GM21515 (cell line): ENCODE results near the gene CCSER2.
"Not testable (repeated sequence)": the region's sequence is repeated elsewhere in the genome, so short reads cannot be mapped to it uniquely, and the experiment has no call there.

ENCODE experiments used
- ATAC-seq: cut with Tn5 transposase; IDR thresholded peaks from one replicate; pipeline ENCODE4 v1.9.1; 2021; ENCODE audit not compliant: unreplicated experiment

CCSER2 gene

DNA sequence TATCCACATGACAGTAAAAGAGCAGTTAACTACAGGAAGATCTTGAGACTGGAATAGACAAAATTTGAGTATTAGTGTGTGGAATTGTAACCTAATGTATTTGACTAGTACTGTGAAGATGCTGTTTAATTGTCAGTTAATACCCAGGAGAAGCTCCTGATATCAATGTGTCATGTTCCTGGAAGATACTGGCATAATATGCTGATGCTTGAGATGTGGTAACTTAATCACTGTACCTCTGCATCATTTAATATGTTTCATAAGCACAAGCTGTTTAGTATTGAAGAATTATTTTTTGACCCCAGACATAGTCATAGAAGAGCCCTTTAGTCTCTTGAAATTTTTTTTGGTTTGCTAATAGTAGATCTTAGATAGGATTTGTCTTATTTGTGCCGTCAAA lies 15.4 kb downstream of the CCSER2 start:
- ATAC-seq: no peak

DNA sequence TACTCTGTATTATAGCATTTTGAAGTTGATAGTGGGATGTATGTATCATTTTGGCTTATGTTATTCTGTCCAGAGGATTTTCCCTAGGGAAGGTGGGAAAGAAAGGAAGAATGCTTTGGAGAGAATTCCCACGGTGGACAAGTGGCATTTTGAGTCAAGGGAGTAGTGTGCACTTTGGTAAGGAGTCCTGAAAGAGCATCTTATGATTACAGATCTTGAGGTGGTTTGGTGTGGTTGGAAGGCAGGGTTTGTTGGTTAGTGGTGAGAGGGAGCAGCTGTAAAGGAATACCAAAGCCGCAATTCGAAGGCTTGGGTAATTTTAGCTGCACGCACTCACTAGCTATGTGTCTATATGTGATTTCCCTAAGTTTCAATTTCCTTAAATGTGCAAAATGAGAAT lies 16.1 kb downstream of the CCSER2 start:
- ATAC-seq: no peak

DNA sequence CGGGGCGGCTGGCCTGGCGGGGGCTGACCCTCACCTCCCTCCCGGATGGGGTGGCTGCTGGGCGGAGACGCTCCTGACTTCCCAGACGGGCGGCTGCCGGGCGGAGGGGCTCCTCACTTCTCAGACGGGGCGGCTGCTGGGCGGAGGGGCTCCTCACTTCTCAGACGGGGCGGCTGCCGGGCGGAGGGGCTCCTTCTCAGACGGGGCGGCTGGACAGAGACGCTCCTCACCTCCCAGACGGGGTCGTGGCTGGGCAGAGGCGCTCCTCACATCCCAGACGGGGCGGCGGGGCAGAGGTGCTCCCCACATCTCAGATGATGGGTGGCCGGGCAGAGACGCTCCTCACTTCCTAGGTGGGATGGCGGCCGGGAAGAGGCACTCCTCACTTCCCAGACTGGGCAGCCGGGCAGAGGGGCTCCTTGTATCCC lies 19.2 kb downstream of the CCSER2 start:
- not testable (repeated sequence) for ATAC-seq

- no peak for ATAC-seq
These were observed 20.1 kb downstream of the CCSER2 start for GRCh38 chr10:84348447-84348846.

GRCh38 chr10:84348860-84349259 lies 20.5 kb downstream of the CCSER2 start:
- ATAC-seq: no peak

GRCh38 chr10:84352251-84352842 lies 24.0 kb downstream of the CCSER2 start:
- ATAC-seq: peak; percentile 96

DNA sequence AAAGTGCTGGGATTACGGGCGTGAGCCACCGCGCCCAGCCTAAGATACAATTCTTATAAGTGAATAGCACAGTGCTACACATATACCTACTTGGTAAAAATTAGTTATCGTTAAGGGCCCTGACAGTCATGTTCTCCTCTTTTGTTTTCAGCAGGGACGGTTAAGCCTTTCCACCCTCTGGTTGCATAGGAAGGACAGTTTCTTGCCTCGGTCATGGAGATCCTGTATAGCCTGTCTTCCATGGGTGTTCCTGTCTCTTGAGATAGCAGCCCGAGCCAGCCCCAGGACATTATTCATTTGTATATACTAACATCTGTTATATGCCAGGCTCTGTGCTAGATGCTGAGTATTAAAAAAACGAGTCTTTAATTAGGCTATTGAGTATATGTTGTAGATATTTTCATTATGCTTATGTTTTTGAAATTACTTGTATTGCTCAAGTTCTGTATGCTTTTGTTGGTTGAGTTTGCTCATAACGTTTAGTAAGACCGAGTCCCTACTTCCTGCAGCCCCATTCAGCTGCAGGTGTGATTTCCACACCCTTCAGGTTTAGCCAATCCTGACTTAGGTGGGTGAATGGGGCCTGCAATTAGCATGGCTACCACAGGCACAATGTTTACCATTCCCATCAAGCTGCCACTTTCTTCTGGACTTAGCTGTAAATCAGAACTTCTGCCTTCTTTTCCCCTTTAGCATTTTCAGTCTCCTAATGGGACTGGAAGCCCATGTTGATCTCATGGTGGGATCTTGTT lies 24.8 kb downstream of the CCSER2 start:
- no peak for ATAC-seq

DNA sequence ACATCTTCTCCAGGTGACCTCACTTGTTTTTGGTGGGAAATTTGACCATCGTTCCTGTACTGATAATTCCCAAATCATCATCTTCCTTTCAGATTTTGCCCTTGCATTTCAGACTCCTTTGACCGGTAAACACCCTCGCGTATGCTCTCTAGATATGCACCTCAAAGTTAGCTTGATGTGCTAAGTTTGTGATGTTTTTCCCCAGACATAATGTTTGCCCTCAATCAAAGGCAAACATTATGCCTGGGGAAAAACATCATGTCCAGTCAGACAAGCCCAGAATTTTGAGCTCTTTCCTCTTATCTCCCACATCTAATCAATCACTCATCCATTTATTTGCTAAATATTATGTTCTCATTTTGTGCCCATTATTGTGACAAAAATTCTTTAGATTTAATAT lies 26.2 kb downstream of the CCSER2 start:
- no peak for ATAC-seq

- no peak for ATAC-seq
These were observed 26.7 kb downstream of the CCSER2 start for GRCh38 chr10:84355106-84355505.

- no peak for ATAC-seq
These were observed 28.5 kb downstream of the CCSER2 start for GRCh38 chr10:84356928-84357327.

DNA sequence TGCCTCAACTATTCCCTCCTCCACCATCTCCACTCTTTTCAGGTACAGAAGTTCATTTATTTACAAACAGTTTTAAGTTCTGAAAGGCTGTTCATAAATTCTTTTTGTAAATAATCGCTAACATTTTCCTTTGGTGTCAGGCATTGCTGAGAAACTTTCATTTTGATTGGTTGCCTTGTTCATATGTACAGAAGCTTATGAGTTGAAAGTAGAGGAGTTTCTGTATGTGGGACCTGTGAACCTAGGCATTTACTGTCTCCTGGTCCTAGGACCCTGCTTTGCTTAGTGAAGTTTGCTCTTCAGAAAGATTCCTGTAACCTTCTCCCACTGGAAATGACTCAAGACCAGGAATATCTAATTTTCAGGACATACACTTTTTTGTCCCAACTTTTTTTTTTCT lies 30.4 kb downstream of the CCSER2 start:
- ATAC-seq: no peak

- no peak for ATAC-seq
These were observed 32.4 kb downstream of the CCSER2 start for GRCh38 chr10:84360637-84361365.

GRCh38 chr10:84365335-84365881 lies 37.0 kb downstream of the CCSER2 start:
- ATAC-seq: no peak

DNA sequence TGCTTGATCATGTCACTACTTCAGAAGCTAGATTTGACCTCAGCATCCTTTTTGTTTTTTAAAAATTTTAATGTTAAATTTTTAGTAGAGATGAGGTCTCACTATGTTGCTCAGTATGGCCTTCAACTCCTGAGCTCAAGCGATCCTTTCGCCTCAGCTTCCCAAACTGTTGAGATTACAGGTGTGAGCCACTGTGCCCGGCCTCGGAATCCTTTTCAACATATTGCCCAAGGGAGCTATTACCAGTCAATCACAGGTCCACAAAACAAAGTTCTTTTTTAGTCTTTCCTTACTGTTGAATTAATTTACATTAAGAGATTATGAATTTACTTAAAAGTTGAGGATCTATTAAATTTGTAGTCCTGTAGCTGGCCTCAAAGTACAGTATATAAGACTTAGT lies 37.7 kb downstream of the CCSER2 start:
- ATAC-seq: no peak

GRCh38 chr10:84367256-84367655 lies 38.9 kb downstream of the CCSER2 start:
- no peak for ATAC-seq

GRCh38 chr10:84368828-84369227 lies 40.4 kb downstream of the CCSER2 start:
- ATAC-seq: no peak

DNA sequence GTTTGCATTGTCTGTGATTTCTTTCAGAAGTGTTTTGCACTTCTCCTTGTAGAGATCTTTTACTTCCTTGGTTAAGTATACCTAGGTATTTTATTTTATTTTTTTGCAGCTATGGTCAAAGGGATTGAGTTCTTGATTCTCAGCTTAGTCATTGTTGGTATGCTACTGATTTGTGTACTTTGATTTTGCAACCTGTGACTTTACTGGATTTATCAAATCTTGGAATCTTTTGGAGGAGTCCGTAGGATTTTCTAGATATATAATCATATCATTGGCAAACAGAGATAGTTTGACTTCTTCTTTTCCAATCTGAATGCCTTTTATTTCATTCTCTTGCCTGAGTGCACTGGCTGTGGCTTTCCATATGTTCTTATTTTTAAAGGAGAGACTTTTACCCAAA lies 41.9 kb downstream of the CCSER2 start:
- ATAC-seq: no peak

DNA sequence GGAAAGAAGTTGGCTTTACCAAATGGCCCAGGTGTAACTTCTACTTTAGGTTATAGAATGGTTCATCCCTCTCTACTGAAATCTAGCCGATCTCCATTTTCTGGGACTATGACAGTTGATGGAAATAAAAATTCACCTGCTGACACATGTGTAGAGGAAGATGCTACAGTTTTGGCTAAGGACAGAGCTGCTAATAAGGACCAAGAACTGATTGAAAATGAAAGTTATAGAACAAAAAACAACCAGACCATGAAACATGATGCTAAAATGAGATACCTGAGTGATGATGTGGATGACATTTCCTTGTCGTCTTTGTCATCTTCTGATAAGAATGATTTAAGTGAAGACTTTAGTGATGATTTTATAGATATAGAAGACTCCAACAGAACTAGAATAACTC lies 43.6 kb downstream of the CCSER2 start:
- no peak for ATAC-seq

- no peak for ATAC-seq
These were observed 44.6 kb downstream of the CCSER2 start for GRCh38 chr10:84373000-84373399.

DNA sequence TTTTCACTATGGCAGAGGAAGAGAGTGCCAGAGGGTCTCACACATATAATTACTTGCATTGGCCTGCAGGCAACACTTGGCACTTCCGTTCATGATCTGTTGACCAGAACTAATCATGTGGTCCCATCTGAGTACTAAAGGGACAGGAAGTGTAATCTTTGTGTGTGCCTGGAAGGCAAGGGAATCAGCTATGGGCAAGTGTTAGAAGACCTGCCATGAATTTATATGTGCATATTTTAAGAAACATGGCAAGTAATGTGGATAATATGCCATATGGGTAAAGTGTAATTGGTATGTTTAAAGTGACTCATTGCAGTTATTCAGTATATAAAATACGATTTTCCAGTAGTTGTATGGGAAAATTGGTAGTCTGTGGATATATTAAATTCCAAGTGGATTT lies 46.1 kb downstream of the CCSER2 start:
- ATAC-seq: no peak

GRCh38 chr10:84375011-84375410 lies 46.6 kb downstream of the CCSER2 start:
- peak; percentile 81 for ATAC-seq

DNA sequence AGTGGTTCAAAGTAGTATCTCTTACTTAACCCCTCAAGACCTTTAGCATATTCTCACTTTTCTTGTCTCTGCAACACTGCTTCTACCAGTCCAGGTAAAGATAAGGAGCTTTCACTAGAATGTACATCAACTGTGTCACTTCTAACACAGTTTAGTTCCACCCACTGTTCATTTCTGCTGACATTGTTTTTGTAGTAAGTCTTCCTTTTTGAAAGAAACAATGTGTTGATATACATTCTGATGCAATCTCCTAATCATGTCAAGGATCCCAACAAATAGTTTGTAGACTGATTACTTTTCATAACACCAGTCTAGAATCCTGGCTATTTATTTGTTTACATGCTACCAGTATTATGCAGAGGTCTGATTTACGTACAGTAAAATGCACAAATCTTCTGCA lies 47.5 kb downstream of the CCSER2 start:
- ATAC-seq: no peak
